DND-41 (cell line): Measurements from ENCODE around the gene HBE1.

Experiments
- CTCF ChIP-seq: IDR thresholded peaks from 2 replicates; pipeline ENCODE4 v1.5.1; 2012; ENCODE audit warnings: borderline replicate concordance, low read length, moderate library complexity, mild to moderate bottlenecking; ENCODE audit not compliant: poor library complexity, severe bottlenecking; ENCODE audit errors: extremely low read depth
- EZH2 ChIP-seq: IDR thresholded peaks from 3 replicates; pipeline ENCODE4 v1.6.1; 2012; ENCODE audit warnings: borderline replicate concordance, low read depth, mild to moderate bottlenecking, moderate library complexity, low read length, inconsistent platforms; ENCODE audit not compliant: severe bottlenecking

GRCh38 chr11:5243816-5244180 lies 25.9 kb downstream of the HBE1 start:
- TF ChIP-seq CTCF (no peak), EZH2 (no peak)
